HG02678 (cell line): ENCODE results near the gene C1R.

Experiments used
- ATAC-seq: cut with Tn5 transposase; IDR thresholded peaks from one replicate; pipeline ENCODE4 v1.9.1; 2021; ENCODE audit warnings: mild to moderate bottlenecking, moderate library complexity; ENCODE audit not compliant: unreplicated experiment

The C1R gene

DNA sequence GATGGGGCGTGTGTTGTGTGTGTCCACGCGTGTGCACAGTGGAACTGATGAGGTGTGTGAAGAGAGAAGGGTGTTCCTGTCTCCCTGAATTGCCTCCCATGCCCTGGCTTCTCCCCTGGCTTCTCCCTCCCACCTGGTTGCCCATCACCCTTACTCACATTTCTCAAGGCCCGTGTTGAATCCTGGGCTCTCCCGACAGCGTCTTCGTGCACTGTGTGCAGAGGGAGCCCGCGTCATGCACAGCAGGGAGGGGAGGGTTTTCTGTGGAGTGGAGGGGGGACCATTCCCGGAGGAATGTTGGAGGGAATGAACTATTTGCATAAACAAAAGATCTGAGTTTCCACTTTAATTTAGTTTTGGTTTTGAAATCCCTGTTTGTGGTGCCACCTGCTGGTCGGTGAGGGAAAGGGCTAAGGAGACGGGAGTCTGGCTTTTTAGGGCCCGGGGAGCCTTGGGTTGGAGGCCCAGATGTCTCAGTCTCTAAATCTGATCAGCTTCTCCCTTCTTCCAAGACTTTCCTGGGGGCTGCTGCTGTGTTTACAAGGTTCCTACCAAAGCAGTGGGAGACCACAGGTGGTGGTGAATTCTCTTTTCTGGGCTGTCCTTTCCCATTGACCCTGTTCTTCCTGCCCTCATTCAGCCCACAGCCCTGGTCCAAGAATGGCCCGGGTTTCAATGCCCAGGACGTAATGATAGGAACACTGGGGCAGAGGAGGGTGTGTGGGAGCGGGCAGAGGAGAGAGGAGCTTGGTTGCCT, at the start of gene C1R:
C1R (minus strand) TSS at position 217 of the 757 bp plus-strand sequence; CDS start at position 160, 57 bp downstream.
- no peak for ATAC-seq

DNA sequence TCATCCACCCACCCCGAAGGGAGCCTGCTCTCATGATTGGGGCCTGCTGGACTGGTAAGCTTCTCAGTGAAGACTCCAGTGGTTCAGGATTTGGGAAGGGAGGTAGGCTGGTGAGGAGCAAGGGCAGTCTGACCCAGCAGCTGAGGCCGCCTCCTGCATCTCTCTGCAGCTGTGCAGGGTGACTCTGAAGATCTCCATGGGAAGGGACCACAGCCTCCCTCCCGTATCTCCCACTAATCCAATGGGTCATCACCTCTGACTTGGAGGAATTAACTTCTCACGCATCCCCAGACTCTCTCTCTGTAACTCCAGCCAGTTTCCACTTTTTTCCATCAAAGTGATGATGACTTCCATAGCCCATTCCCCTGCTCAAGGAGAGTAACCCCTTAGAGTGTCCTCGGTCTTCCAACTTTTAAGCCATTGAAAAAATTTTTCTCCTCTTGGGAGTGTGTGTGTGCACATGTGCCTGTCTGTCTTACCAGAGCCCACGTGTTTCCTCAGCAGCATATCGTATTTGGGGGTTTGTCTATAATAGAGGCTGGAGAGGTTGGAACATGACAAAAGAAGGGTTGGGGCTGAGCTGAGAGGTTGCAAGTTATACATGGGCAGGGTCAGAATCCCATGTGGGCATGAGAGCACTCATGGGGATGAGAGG, 49.2 kb upstream of the C1R start:
- no peak for ATAC-seq

DNA sequence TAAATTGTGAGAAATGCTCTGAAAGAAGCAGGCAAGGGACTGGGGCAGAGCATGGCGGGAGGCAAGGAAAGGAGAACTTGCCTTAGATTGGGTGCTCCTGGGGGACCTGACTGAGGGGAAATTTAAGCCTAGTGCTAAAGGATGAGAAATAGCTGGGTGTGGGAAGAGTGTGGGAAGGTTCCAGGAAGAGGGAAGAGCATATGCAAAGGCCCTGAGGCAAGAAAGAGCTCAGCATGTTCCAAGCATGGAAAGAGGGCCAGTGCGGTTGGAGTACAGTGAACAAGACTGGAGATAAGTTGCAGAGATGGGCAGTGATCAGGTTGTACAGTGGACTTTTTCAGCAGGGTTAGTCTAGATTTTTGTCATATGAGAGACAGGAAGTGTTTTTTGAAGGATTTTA, 47.0 kb upstream of the C1R start:
- ATAC-seq, result no peak

- no peak for ATAC-seq
Observed at GRCh38 chr12:7137908-7138307, 45.7 kb upstream of the C1R start.

GRCh38 chr12:7136676-7137075, 44.4 kb upstream of the C1R start:
- no peak for ATAC-seq

DNA sequence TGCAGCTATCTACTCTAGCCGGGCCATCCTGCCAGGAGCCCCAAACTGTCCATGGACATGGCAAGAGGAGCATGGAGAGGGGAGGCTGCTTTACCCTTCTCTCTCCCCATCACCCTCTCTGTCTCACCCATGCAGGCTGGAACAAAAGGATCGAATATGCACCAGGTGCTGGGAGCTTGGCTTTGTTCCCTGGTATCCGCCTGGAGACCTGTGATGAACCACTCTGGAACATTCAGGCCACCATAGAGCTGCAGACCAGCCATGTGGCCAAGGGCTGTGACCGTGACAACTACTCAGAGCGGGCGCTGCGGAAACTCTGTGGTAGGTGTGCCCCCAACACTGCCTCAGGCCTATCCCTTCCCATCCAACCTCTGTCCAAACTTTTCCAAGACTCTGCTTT, 43.8 kb upstream of the C1R start:
- ATAC-seq, result no peak

- ATAC-seq, result no peak
Observed at GRCh38 chr12:7134396-7135166, 42.3 kb upstream of the C1R start.

- ATAC-seq, result no peak
Observed at GRCh38 chr12:7131502-7131866, 39.2 kb upstream of the C1R start.

- peak; percentile 52 for ATAC-seq
Observed at GRCh38 chr12:7130701-7131501, 38.7 kb upstream of the C1R start.

DNA sequence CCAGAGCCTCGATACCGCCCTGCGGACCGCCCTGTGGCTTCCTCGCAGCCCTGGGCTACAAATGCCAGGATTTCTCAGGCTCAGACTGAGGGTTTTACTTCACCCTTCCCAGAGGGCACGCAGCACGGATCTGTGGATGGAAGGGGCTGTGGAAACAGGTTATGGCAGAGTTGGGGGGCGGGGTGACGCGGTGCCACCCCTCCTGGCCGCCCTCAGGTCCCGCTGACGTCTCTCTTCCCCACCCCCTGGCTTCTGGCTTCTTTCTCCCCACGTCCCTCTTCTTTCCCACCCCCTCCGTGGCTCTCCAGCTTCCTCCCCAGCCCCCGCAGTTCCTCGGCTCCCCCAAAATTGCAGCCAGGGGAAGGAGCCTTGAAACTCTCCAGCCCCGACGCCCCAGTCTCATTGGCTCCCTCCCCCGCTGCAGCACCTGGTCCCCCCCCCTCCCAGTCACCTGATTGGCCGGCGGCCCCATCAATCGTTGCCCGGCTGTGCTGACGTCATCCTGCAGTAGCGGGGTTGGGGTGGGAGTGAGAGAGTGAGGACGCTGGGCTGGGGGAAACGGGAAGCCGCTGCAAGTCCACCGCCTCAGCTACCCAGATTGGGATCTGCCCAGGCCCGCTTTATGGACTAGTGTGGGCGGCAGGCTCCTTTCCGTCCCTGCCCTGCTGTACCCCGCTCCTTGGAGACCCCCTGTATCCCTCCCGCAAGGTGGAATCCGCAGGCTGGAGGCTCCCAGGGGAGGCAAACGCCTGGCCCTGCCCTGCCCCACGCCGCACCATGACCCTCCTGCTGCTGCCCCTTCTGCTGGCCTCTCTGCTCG, 37.8 kb upstream of the C1R start, which contains the start of gene CLSTN3:
CLSTN3 (plus strand) TSS at position 500 of the 820 bp plus-strand sequence; CDS start at position 778, 278 bp downstream.
- ATAC-seq, result peak; percentile 75

GRCh38 chr12:7129287-7129871, 37.1 kb upstream of the C1R start:
- no peak for ATAC-seq

GRCh38 chr12:7128681-7129286, 36.5 kb upstream of the C1R start, which contains the start of gene RBP5:
RBP5 (minus strand) TSS chr12:7128889; CDS start chr12:7128775, 114 bp downstream.
- ATAC-seq, result no peak

GRCh38 chr12:7127916-7128626, 35.8 kb upstream of the C1R start:
- ATAC-seq, result no peak

- no peak for ATAC-seq
Observed at GRCh38 chr12:7125632-7126227, 33.5 kb upstream of the C1R start.

DNA sequence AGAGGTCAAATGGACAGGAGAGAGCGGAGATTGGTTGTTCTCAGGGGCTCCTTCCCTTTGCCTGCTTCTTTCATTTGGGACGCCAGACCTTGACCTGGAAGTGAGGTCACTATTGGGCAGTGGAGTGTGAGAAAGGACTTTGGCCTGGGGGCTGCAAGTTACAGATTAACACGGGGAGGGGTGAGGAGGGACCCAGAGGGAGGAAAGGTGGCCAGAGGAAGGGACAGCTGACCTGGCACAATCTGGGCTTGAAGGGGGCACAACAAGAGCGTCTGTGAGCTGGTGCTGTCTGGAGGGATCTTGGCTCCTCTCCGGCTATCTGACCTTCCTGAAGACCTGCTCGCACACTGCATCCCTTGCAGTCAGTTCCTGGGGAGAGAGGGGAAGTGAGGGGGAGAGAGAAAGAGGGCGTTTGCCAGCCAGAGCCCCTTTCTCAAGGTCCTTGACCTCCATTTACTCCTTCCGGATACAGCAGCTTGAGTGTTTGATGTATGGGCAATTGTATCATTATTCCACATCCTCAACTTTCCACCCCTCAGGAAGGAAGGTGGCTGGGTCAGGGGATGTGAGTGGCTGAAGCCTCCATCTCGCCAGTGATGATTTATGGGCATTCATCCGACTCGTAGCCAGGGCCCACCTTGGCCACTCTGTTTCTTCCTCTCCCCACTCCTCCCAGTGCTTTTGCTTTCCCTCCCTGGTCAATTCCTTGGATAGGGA, 31.7 kb upstream of the C1R start:
- ATAC-seq, result no peak

DNA sequence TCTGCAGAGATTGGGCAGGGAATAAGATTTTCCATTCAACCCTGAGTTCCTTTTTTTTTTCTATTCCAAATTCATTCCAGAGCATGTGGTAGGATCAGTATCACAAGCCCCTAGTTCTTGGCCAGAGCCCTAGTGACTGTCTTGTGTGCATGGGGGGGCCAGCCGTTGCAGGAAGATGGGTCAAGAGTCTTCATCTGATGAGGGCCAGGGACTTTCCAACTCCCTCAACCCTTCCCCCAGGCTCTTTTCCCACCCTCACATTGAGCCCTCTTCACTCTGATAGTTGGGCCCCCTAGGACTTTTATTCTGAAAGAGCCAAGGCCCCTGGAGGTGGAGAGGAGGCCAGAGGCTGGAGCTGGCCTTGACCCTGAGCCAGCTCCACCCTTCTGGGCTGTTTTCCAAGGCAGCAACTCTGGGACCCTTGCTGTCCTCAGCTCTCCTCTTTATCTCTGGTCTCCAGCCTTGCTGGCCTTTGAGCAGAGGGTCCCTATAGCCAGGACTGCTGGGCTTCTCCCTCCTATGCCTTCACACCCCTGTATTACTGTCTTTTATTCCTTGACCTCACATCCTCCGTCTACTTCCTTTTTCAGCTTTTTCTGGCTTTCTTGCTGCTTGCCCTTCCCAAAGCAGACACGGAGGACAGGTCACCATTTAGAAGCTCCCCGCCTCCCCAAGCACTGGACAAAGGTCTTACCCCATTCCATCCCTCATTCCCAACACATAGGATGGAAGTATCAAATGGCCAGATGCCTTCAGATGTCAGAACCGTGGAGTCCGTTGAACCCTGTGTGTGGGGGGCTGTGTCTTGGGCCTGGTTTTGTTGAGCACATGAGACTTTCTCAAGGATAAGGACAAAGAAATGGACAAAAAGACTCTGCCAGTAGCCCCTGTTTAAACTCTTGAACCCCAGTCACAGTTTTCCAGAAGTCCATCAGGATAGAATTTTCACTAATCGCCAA, 30.8 kb upstream of the C1R start:
- no peak for ATAC-seq
